ENCODE measurements around the gene PIAS4.
"Not testable (repeated sequence)": the region's sequence is repeated elsewhere in the genome, so short reads cannot be mapped to it uniquely, and the experiment has no call there.

The PIAS4 gene

DNA sequence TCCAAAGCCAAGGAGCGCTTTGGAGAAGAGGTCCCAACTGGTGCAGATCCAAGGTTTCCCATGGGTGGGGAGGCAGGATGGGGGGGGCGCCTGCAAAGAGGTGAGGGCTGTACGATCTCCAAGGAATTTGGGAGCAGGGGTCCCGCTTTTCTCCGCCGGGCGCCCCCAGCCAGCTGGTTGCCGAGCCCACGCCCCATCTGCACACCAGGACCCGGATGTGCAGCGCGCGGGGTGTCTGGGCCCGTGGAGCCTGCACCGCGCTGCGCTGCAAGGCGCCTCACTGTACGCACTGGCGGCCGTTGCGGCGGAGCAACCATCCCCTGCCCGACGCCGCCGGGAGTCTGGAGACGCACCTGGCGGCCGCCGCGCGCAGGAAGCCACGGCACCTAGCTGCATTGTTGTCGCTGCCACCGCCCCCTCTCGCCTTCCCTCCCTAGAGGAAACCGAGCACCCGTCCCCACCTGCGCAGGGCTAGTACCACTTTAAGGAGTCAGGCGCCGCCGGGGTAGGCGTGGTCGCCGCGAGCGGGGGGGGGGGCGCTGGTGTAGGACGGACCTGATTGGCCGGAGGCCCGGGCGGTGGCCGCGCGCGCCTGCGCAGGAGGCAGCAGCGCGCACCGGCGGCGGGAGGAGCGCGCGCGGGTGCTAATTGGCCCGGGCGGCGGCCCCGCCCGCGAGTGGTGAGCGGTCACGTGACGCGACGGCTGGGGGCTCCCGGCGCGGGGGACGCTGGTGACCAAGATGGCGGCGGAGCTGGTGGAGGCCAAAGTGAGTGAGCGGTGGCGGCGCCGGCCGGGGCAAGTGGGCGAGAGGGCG, at the start of gene PIAS4:
Gene PIAS4 (plus strand): TSS at position 716 of the 815 bp plus-strand sequence. CDS start 25 bp downstream, at position 741.
- peak; percentile 93 to 94 for DNase-seq

- no peak for DNase-seq
Observed at GRCh38 chr19:3958836-3959765, 48.4 kb upstream of the PIAS4 start.

- no peak for DNase-seq
Observed at GRCh38 chr19:3959766-3960131, 47.8 kb upstream of the PIAS4 start.

DNA sequence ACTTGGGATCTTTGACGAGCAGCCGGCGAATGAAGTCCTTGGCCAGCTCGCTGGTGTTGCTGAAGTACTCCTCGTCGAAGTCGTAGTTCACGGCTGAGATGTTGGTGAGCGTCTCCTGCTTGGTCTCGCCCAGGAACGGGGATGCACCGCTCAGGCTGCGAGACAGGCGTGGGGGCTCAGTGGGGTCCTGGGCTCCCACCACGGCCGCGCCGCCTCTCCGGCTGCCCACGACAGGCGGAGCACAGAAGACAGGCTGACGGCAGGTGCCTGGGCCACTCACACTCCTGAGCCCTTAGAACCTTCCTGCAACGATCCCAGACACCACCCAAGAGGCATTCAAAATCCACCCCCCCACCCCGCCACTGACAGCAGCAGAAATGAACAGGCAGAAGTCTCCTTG, 46.5 kb upstream of the PIAS4 start:
- no peak for DNase-seq

DNA sequence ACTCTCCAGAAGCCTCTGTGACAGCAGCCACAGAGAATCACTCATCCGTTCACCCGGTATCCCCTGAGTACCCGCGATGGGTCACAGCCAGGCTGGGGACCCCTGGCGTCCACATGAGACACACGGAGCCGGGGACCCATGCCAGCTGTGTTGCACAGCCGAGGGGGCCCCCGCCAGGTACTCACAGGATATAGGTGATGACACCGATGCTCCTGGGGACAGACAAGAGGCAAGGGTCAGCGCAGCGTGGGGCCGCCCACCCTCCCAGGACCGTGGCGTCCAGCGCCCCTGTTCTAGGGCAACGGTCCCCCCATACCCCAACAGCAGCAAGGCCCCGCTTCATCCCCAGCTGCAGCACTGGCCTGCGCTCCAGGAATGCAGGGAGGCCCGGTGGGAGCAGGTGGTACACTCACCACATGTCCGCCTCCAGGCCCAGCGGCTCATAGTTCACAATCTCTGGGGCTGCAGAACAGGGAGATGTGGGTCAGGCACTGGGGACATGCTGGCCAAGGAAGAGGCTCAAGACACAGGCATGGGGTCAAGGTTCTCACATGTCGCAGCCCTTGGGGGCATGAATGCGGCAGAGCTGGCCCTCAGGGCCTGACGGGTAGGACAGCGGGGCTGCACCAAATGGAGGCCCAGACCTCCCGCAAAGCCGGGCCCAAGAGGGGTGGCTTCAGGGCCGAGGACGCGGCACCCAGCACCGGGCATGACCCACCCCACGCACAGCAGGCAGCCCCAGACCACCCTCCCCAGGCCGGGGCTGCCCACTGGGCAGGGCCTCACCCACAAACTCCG, 43.9 kb upstream of the PIAS4 start:
- DNase-seq = no peak

GRCh38 chr19:3964256-3965194, 43.0 kb upstream of the PIAS4 start:
- no peak for DNase-seq

GRCh38 chr19:3966051-3967017, 41.2 kb upstream of the PIAS4 start:
- no peak for DNase-seq

GRCh38 chr19:3967983-3968382, 39.6 kb upstream of the PIAS4 start:
- not testable (repeated sequence) for DNase-seq

- no peak for DNase-seq
Observed at GRCh38 chr19:3968556-3969434, 38.7 kb upstream of the PIAS4 start.

DNA sequence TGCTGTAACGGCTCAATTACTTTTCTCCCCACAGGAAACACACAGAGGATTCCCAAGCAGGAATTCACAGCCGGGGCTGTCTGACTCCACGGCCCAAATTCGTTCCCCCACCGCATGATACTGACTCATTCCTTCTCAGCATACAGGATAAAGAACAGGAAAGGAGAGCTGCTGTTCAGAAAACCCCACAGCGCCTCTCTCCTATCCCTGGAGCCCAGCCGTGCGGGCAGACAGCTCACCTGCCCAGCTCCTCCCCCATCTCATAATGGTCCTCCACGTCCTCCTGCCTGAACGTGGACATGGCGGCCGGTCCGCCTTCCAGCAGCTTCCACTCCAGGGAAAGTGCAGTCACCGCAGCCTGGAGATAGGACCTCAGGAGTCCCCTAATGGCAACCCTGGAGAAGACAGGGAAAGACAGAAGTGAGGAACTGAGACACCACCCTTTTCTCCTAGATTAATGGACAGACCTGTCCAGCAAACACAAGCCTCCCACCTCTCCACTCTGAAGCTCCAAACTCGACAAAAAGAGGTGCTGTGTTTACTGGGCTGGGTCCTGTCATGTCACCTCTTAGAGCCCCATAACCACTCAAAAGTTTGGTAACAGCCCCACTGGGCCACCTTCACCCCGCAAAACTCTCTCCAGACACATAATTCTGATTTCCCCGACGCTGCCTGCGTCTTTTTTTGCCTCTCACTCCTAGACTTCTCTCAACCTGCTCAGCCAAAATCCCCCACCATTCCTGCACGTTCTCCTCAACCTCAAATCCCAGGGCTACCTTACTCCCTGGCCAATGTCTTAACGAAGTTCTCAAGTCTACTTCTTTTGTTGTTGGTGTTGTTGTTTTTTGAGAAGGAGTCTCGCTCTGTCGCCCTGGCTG, 37.9 kb upstream of the PIAS4 start:
- no peak for DNase-seq

DNA sequence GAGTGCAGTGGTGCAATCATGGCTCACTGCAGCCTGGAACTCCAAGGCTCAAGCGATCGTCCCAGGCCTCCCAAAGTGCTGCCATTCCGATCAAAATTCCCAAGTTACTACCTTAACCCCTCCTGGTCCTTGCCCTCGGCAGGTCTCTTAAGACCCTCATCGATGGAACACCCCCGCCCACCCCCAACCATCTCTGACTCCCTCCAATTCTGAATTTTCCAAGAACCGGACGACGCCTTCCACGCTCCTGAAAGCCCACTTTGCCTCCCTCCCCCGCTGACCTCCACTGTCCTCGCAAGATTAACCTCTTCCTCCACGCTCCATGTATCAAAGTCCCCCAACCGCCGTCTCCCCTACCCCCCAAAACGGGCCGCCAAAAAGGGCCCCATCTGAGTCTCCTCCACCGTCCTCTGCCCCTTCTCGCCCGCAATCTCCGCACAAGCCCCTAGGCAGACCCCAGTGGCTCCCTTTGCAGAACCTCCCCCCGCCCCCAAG, 37.2 kb upstream of the PIAS4 start:
- no peak for DNase-seq

DNA sequence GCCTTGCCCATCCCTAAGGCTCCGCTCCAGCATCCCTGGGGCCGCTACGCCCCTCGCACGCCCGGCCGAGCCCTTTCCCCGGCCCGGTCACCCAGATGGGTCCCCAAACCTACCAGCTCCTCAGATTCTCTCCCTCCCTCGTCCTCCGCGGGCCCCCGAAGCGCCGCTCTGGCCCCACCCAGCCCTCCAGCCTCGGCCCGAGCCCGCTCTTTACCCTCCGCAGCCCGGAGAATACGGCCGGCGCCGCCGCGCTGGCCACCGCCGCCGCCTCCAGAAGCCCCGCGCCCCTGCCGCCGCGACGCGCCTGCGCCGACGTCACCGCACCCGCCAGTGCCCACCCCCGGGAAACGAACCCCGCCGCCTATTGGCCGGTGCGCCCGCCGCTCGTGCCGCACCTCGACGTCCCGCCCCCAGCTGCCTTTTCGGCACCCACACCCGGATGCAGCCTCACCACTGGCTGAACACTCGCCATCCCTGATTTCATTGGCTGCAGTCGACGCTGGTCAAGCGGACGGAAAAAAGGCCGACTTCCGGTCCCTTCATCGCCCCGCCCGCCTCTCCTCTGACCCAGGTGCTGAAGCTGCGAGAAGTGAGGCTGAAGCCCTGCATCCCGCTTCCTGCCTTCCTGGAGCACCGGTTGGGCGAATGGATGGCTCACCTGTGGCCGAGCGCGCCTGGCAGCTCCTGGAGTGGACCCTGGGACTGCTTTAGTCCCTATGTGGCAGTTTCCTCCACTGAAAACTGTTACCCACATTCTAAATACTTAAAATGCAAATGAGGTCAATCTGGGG, 36.5 kb upstream of the PIAS4 start, which contains the start of gene DAPK3:
Gene DAPK3 (minus strand): TSS at position 292 of the 791 bp plus-strand sequence. CDS start 1,364 bp downstream, outside the sequence.
- DNase-seq = peak; percentile 96 to 97

DNA sequence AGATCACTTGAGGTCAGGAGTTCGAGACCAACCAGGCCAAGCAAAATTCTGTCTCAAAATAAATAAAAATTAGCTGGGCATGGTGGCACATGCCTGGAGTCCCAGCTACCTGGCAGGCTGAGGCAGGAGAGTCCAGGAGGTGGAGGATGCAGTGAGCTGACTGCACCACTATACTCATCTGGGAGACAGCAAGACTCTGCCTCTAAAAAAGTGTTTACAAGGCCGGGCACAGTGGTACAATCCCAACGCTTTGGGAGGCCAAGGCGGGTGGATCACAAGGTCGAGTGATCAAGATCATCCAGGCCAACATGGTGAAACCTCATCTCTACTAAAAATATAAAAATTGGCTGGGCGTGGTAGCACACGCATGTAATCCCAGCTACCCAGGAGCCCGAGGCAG, 32.4 kb upstream of the PIAS4 start:
- no peak for DNase-seq

GRCh38 chr19:3975637-3976087, 31.9 kb upstream of the PIAS4 start:
- peak in 1 of 2 experiments; percentile 14 for DNase-seq

DNA sequence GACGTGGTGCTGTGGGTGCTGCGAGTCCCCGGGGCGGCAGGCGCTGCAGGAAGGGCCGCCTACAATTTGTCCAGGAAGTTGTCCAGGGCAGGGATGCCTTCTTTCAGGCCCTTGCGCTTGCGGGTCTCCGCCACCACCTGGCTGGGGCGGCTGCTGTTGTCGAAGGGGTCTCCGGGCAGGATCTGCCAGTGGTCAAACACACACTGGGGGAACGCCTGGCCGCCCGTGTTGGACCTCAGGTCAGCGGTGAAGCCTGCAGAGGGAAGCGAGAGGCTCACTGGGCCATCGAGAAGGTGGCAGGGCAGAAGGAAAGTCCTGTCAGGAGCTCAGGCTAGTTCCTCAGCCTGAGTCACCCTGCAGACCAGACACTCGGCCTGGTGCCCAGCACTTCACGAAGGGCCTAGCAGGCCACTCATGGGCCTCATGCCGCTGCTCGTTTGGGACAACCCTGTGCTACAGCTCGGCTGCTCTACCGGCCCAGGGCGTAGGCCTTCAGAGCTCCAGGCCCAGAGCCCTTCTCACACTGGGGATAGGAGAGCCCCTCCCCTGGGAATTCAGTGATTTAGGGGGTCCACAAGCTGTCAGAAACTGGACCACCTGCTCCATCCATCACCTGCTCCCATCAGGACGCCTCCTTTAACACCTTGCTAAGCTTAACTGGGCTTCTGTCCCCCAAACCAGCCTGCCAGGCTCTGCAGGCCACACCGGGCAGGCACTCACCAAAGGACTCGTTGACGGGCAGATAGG, 30.9 kb upstream of the PIAS4 start:
- DNase-seq = peak in 1 of 2 experiments; percentile 8
